ENCODE results near the gene TBP.
"Not testable (repeated sequence)": the region's sequence is repeated elsewhere in the genome, so short reads cannot be mapped to it uniquely, and the experiment has no call there.

Gene TBP

DNA sequence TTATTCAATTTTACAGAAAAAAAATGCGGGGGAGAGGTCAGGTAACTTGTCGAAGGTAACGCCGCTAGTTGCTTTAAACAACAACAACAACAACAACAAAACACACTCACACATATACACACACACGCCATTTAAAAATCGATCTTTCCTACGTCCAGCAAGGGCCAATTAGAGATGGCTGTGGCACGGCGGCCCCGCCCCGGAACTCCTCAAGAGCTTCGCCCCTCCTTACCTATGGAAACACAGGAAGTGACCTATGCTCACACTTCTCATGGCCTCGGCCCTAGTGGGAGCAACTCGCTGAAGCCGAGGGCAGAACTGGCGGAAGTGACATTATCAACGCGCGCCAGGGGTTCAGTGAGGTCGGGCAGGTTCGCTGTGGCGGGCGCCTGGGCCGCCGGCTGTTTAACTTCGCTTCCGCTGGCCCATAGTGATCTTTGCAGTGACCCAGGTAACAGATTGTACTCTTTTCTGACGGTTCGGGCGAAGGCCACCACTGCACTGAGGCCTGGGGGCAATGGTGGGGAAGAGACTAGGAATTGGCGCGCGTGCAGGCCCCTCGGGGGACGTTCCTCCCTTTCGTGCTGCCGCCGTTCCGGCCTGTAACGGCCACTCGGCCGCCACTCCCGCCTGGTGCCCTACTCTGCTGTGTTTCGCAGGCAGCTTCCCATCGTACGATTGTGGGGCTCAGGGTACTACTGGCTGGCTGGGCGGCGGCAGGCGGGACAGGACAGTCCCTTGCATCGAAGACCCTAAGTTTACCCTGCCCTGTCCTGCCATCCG, at the start of gene TBP:
TSS of gene TBP (plus strand) at position 357 of the 783 bp plus-strand sequence. CDS start 2,661 bp downstream, outside the sequence.
- peak; percentile 89 for DNase-seq (ENCODE audit: low read depth)

DNA sequence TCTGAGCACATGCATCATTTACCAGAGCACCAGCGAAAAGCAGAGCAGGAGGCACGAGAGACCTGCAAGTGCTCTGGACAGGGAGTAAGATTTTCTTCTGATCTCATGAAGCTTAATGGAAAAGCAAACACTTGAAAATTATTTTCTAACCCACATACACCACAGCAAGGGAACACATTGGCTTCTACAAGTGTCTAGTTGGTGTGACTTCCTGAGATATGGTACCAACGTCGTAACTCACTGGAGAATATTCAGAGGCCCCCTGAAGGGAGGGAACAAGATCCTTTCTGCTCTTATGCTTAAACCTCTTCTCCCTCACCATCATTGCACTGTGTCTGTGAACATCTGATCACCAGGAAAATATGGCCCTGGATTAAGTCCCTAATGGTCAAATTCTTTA, 49.7 kb upstream of the TBP start:
- no peak for DNase-seq (ENCODE audit: low read depth)

DNA sequence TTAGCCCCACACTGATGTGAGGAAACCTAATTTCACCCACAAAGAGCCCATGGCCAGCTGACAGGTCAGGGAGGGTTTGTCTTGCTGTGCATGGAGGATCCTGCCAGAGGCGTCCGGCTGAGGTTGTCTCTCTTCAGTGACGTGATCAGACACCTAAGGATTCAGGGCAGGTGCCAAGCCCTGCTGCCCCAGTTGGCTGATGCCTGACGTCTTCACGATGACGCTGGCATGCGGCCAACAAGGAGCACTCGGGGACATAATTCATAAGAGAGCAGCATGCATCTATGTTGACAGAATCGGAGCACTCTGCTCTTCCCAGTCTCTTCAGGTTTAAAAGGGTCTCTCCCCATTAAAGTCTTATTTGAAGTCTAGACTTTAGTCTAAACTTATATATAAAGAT, 48.9 kb upstream of the TBP start:
- DNase-seq (ENCODE audit: low read depth) = no peak

DNA sequence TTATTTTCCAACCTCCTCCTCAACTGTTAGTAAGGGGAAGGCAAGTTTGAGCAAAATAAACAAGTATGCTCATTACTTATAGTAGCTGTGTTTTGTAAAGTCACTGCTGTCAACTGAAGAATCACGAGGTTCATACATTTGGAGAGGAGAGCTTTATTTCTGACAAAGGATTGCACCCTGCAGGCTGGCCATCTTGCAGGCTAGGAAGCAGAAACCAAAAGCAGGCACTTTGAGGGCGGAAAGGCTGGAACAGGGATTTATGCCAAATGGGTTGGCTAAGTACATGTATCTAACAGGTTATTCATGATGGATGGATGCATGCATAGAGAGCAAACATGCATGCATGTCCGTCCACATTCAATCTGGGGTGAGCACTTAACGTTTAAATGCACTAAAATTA, 47.7 kb upstream of the TBP start:
- no peak for DNase-seq (ENCODE audit: low read depth)

DNA sequence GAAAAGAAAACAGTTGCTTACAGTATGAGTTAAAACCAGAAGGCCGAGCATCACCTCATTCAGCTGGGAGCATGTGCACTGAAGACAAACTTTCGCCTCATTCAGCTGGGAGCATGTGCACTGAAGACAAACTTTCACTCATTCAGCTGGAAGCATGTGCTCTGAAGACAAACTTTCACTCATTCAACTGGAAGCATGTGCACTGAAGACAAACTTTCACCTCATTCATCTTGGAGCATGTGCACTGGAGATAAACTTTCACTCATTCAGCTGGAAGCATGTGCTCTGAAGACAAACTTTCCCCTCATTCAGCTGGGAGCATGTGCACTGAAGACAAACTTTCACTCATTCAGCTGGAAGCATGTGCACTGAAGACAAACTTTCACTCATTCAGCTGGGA, 46.4 kb upstream of the TBP start:
- DNase-seq (ENCODE audit: low read depth) = not testable (repeated sequence)

DNA sequence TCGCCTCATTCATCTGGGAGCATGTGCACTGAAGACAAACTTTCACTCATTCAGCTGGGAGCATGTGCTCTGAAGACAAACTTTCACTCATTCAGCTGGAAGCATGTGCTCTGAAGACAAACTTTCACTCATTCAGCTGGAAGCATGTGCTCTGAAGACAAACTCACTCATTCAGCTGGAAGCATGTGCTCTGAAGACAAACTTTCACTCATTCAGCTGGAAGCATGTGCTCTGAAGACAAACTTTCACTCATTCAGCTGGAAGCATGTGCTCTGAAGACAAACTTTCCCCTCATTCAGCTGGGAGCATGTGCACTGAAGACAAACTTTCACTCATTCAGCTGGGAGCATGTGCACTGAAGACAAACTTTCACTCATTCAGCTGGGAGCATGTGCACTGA, 45.9 kb upstream of the TBP start:
- DNase-seq (ENCODE audit: low read depth) = not testable (repeated sequence)

DNA sequence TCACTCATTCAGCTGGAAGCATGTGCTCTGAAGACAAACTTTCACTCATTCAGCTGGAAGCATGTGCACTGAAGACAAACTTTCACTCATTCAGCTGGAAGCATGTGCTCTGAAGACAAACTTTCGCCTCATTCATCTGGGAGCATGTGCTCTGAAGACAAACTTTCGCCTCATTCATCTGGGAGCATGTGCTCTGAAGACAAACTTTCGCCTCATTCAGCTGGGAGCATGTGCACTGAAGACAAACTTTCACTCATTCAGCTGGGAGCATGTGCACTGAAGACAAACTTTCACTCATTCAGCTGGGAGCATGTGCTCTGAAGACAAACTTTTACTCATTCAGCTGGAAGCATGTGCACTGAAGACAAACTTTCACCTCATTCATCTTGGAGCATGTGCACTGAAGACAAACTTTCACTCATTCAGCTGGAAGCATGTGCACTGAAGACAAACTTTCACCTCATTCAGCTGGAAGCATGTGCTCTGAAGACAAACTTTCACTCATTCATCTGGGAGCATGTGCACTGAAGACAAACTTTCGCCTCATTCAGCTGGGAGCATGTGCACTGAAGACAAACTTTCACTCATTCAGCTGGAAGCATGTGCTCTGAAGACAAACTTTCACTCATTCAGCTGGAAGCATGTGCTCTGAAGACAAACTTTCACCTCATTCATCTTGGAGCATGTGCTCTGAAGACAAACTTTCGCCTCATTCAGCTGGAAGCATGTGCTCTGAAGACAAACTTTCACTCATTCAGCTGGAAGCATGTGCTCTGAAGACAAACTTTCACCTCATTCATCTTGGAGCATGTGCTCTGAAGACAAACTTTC, 45.1 kb upstream of the TBP start:
- DNase-seq (ENCODE audit: low read depth) = not testable (repeated sequence)

DNA sequence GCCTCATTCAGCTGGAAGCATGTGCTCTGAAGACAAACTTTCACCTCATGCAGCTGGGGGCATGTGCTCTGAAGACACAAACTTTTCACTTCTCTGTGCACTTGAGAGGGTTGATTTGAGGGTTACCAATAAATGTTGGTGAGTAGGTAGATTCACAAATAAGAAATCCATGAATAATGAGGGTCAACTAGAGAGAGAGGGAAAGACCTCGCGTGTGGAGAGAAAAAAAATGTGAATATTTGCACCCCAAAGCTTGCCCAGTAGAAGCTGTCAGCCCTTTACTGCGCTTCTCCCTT, 44.5 kb upstream of the TBP start:
- DNase-seq (ENCODE audit: low read depth) = no peak

DNA sequence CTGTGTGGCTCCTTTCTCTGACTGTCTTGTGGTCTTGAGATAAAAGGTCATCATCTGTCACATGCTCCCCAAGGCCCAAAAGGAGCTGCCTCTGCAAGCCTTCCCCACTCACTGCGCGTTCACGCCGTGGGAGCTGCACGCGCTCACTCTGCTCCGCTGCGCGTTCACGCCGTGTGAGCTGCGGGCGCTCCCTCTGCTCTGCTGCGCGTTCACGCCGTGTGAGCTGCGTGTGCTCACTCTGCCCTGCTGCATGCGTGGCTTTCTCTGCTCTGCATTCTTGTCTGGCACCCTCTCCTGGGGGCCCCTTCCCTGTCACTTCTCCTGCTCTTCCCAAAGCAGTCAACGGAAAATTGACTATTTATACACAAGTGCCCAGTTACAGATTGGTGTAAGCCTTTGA, 43.5 kb upstream of the TBP start:
- DNase-seq (ENCODE audit: low read depth) = no peak

DNA sequence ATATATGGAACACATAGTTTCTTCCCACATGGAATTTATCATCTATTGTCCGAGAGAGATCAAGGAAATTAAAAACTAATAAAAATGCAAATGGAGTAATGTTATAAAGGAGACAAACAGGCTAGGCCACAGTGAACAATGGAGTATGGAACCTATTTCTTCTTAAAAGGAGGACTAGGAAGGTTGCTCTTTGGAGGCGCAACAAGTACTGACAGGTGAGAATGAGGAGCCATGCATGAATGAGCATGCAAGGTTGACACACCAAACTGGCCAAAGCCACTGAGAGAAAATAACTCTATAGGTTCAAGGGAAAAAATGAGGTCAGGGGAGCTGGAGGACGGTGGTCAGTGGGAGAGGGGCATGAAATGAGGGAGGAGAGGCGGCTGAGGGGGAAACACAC, 41.9 kb upstream of the TBP start:
- DNase-seq (ENCODE audit: low read depth) = no peak

DNA sequence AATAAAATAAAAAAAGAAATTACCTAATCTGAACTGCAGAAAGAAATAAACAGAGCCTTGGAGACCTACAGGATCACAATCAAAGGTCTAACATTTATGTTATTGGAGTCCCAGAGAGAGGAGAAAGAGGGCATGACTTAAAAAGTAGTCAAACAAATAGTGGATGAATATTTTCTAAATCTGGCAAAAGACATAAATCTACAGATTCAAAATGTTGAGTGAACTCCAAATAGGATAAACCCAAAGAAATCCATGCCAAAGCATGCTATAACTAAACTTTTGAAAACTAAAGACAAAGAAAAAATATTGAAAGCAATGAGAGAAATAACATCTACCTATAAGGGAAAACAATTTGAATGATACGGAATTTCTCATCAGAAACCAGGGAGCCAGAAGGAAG, 39.3 kb upstream of the TBP start:
- DNase-seq (ENCODE audit: low read depth) = no peak

DNA sequence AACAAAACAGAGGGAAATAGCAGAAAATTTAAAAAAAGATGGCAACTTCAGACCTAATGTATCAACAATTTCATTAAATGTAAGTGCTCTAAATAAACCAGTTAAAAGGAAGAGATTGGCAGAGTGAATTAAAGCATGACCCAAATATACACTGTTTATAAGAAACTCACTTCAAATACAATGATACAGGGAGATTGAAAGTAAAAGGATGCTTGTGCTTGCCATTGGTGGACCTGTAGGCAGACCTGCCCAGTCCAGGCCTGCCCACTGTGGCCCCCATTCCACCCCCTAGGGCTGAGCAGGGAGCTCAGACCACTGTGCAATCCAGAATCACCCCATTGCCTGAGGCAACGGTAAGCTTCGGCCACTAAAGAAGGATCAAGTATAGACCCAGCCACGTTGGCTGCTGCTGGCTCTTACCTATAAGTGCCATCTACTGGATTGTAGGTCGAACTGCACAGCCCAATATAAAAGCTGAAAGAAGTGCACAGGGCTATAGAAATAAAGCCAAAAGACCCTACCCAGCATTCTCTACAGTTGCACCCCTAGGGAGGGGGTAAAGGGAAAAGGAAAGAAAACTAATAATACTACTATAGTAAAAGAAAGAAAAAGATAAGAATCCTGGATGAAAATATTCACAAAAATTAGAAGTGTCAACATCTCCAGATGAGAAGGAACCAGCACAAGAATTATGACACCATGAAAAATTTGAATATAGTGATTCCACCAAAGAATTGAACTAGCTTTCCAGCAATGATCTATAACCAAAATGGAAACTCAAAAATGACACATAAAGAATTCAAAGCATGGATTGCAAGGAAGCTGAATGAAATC, 37.2 kb upstream of the TBP start:
- peak; percentile 11 for DNase-seq (ENCODE audit: low read depth)

DNA sequence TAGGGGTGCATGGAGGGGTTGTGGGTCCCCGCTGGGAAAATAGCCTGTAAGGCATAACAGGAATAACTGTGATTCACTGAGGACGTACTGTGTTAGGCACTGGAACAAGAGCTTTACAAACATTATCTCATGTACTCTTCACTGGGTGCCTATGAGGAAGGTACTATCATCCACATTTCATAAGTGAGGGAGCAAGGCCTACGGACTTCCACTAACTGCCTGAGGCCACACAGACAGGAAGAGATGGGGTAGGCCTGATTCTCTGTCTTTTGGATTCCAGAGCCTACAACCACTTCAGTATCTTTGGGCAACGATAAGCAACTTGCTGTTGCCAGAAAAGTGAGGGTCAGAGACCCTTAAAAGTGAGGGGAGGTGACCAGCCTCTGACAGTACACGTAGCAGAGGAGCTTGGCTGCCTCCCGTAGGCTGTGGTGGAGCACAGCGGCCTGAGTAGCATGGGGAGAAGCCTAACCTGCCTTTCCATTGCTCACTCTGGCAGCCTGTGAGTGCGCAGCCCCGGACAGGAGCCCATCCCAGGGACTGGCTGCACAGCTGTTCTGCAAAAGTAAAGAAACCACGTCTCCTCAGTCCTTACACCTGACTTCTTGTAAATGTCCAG, 31.5 kb upstream of the TBP start:
- DNase-seq (ENCODE audit: low read depth) = no peak

DNA sequence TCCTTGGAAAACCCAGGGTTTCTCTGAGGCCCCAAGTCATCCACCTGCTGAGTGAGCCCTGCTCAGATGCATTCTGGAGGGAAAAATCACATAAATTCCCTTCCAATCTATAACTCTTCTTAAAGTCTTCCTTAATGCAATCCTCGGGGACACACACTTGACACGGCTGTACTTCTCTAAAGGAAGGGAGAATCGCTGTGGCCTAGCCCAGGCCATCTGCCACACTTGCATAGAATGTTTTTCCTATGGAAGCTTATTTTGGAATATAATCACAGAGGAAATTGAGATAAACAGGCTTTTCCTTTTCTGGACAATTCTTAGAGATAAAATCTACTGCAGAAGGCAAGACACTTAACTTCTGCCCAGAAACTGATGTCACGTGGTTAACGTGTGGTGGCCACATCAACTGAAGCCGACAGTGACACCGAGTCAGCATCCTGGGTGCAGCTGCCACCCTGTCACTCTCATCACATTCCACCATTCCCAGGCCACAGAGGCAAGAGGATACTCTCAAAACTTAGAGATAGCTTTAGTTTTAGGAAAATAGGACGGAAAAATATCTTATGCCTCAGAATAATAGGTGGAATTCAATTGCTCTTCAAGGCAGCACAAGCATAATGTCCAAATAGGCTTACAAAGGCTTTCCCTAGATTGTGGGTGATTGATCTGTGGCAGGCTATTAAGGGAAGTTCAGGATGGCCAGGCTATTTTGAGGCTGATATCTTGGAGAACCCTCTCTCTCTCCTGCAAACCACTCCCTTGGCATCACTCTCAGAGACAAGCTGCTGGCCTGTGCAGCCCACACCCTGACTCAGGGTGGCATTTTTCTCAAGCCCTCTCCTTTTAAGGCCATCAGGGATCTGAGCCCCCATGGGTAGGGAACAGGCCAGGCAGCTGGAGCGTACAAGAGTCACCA, 30.7 kb upstream of the TBP start:
- no peak for DNase-seq (ENCODE audit: low read depth)

DNA sequence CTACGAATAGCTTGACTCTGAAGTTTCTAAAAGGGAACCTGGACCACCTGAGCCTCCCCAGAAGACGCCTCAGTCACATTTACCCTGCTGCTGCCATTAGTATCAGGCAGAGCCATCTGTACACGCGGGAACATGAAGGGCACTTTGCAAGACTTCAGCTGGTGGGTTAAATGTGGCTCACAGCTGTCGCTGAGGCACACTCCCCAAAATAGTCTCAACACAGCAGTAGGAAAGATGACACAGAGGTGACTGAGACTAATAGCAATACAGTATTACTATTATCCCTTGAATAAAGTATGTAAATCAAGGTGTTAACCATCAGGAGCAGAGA, 30.0 kb upstream of the TBP start:
- DNase-seq (ENCODE audit: low read depth) = no peak

DNA sequence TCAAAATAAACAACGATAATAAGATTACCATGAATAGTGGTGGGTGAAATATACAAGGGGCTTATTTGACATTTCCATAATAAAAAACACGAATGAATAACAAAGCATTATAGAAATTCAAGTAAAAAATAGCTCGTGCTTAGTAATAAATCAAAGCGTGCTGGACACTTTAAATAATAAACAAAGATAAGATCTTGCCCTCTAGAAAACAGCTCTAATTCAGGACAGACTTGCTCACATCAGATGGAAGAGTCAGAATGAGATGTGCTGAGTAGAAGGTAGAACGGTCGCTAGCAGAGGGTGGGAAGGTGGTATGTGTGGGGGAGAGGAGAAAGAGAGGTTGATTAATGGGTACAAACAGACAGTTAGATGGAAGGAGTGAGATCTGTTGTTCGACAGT, 28.4 kb upstream of the TBP start:
- no peak for DNase-seq (ENCODE audit: low read depth)

DNA sequence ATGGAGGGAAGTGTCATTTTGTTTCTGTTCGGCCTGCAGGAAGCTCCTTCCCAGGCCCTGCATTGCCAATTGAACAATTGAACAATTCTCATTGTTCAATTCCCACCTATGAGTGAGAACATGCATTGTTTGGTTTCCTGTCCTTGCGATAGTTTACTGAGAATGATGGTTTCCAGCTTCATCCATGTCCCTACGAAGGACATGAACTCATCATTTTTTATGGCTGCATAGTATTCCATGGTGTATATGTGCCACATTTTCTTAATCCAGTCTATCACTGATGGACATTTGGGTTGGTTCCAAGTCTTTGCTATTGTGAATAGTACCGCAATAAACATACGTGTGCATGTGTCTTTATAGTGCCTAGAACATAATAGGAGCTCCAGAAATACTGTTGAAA, 26.2 kb upstream of the TBP start:
- not testable (repeated sequence) for DNase-seq (ENCODE audit: low read depth)

DNA sequence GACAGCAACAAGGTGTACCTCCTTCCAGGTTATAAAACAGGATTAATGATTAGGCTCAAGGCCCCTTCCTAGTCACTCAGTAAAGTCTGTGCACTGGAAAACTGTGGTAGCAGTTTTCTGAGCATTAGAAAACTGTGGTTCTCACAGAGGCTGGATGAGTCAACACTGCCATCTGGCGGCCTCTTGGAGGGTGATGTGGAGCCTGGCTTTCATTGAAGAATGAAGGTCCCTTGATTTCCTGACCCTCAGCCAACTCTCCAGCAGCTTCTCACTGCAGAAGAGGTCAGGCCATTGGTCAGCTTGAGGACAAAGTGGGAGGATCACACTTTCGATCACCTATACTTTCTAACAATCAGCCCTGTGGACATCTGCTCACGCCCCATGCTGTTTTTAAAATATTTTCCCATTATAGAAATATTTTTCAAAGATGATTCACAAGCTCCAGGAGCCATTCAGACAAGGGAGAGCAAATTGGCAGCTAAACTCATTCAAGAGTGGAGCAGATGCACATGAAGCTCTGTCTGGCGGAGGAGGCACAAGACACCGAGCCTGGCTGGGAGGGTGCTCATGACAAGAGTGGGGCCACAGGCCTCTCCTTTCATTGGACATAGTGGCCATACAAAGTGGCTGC, 24.2 kb upstream of the TBP start:
- peak; percentile 59 for DNase-seq (ENCODE audit: low read depth)

DNA sequence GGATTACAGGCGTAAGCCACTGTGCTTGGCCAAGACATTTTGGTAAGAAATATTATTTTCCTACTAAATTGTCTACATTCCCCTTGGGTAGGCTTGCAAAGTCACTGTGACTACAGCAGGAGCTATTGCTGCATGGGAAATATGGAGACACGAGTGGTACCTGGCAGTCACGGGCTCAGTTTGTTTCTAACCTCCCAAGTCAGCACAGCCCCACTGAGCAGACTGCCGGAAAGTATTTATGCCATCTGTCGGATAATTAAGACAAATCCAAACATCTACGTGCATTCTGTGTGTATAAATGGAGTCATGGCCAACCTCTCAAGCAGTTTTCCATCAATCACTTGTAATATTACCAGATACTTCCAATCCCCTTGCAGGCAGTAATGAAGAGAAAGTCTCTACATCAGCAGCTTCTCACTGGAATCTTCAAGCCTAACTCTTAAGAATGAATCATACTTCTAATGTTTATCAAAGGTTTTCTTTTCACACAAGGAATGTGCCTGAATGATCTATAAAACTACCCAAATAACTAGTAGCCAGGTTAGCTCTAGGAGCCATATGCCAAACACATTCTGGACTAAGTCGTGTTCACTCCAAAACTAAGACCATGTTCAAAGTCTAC, 21.2 kb upstream of the TBP start:
- DNase-seq (ENCODE audit: low read depth) = no peak

DNA sequence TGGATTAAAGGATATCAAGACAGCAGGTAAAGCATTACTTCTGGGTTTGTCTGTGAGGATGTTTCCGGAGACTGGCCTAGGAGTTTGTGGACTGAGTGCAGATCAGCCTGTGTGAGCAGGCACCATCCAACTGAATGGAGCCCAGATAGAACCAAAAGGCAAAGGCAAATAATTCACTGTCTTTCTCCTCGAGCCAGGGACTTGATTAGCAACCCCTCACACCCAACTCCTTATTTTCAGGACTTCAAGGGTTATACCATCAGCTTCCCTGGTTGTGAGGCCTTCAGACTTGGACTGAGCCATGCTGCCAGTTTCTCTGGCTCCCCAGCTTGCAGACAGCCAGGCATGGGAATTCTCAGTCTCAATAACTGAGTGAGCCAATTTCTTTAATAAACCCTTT, 20.4 kb upstream of the TBP start:
- no peak for DNase-seq (ENCODE audit: low read depth)
